Measurements from ENCODE around the gene RNF113B. TPM values are rescaled to one million over a fixed set of nuclear protein-coding genes. Genes with fewer than 3 reads are reported as not detected.

Gene RNF113B
- polyA plus RNA-seq, 4 donors: not detected

- Histone ChIP-seq H3K27me3 (ENCODE audit: control insufficient read depth in 3 of 3, insufficient read depth in 3 of 3, low read length in 3 of 3) (no peaks in the 10 kb centered on the region), H3K27ac (ENCODE audit: low read depth in 1 of 3, low read length in 2 of 3) (no peak overlapping the region), H3K4me1 (ENCODE audit: control insufficient read depth in 3 of 3, insufficient read depth in 2 of 3, low read depth in 1 of 3, low read length in 2 of 3) (no peaks in the 10 kb centered on the region), H3K4me3 (ENCODE audit: low read depth in 1 of 3, low read length in 3 of 3) (no peak overlapping the region), H3K9me3 (ENCODE audit: control insufficient read depth in 2 of 2, insufficient read depth in 1 of 2, low read depth in 1 of 2, low read length in 1 of 2) (no peaks in the 10 kb centered on the region), H3K36me3 (ENCODE audit: control insufficient read depth in 3 of 3, insufficient read depth in 2 of 3, low read depth in 1 of 3, low read length in 3 of 3) (no peaks in the 10 kb centered on the region)
- FAIRE-seq (no peak), DNase-seq (no peak)
- WGBS, 3 donors: 88 to 92% (median 90%) methylated on average over 14 of the region's 14 CpGs
These were observed 11.6 kb upstream of the RNF113B start for GRCh38 chr13:98188544-98189166.

DNA sequence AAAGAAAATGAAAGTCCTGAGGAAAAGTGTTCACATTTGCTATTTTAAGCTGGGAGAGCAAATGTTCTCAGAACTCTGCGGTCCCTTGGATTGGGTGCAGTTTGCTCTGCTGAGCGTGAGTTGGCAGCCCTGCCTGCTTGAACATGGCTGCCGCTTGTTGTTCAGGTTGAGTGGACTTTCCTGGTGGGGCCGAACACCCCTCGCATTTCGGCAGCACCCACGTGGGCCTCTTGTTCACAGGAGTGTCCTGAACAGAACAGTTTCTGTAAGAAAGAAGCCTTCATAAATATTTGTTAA, 10.8 kb upstream of the RNF113B start:
- Histone ChIP-seq H3K27ac (ENCODE audit: low read depth in 1 of 3, low read length in 2 of 3) (no peak overlapping the region), H3K4me1 (ENCODE audit: control insufficient read depth in 3 of 3, insufficient read depth in 2 of 3, low read depth in 1 of 3, low read length in 2 of 3) (no peaks in the 10 kb centered on the region)

GRCh38 chr13:98187155-98187964, 10.3 kb upstream of the RNF113B start:
- WGBS, 3 donors: 55 to 60% (median 56%) methylated on average over 4 of the region's 4 CpGs
- Histone ChIP-seq H3K4me1 (ENCODE audit: control insufficient read depth in 3 of 3, insufficient read depth in 2 of 3, low read depth in 1 of 3, low read length in 2 of 3) (no peaks in the 10 kb centered on the region), H3K27ac (ENCODE audit: low read depth in 1 of 3, low read length in 2 of 3) (no peak overlapping the region), H3K9me3 (ENCODE audit: control insufficient read depth in 2 of 2, insufficient read depth in 1 of 2, low read depth in 1 of 2, low read length in 1 of 2) (no peaks in the 10 kb centered on the region), H3K27me3 (ENCODE audit: control insufficient read depth in 3 of 3, insufficient read depth in 3 of 3, low read length in 3 of 3) (no peaks in the 10 kb centered on the region), H3K36me3 (ENCODE audit: control insufficient read depth in 3 of 3, insufficient read depth in 2 of 3, low read depth in 1 of 3, low read length in 3 of 3) (no peaks in the 10 kb centered on the region), H3K4me3 (ENCODE audit: low read depth in 1 of 3, low read length in 3 of 3) (no peak overlapping the region)
- DNase-seq (no peak), FAIRE-seq (no peak)

More for the DNA sequence above, 10.8 kb upstream of the RNF113B start:
- FAIRE-seq: no peak
- no peaks in the 10 kb centered on the region for H3K9me3 ChIP-seq (ENCODE audit: control insufficient read depth in 2 of 2, insufficient read depth in 1 of 2, low read depth in 1 of 2, low read length in 1 of 2)
- H3K27me3 ChIP-seq (ENCODE audit: control insufficient read depth in 3 of 3, insufficient read depth in 3 of 3, low read length in 3 of 3): no peaks in the 10 kb centered on the region
- H3K4me3 ChIP-seq (ENCODE audit: low read depth in 1 of 3, low read length in 3 of 3): no peak overlapping the region
- no peak for DNase-seq
- no peaks in the 10 kb centered on the region for H3K36me3 ChIP-seq (ENCODE audit: control insufficient read depth in 3 of 3, insufficient read depth in 2 of 3, low read depth in 1 of 3, low read length in 3 of 3)
- WGBS, 3 donors: 89 to 90% (median 89%) methylated on average over 7 of the region's 7 CpGs

- no peak for DNase-seq
- Histone ChIP-seq H3K4me1 (ENCODE audit: control insufficient read depth in 3 of 3, insufficient read depth in 2 of 3, low read depth in 1 of 3, low read length in 2 of 3) (no peaks in the 10 kb centered on the region), H3K4me3 (ENCODE audit: low read depth in 1 of 3, low read length in 3 of 3) (no peak overlapping the region), H3K36me3 (ENCODE audit: control insufficient read depth in 3 of 3, insufficient read depth in 2 of 3, low read depth in 1 of 3, low read length in 3 of 3) (no peaks in the 10 kb centered on the region), H3K27me3 (ENCODE audit: control insufficient read depth in 3 of 3, insufficient read depth in 3 of 3, low read length in 3 of 3) (no peaks in the 10 kb centered on the region), H3K27ac (ENCODE audit: low read depth in 1 of 3, low read length in 2 of 3) (no peak overlapping the region), H3K9me3 (ENCODE audit: control insufficient read depth in 2 of 2, insufficient read depth in 1 of 2, low read depth in 1 of 2, low read length in 1 of 2) (peaks cover 0 to 6% of the 10 kb centered on the region in 2 donors)
- 71 to 97% (median 92%) methylated on average over 1 of the region's 1 CpG for WGBS, 3 donors
- no peak for FAIRE-seq
These were observed 7.7 kb upstream of the RNF113B start for GRCh38 chr13:98184792-98185191.

GRCh38 chr13:98182589-98182988, 5.5 kb upstream of the RNF113B start:
- FAIRE-seq (no peak), DNase-seq (no peak)
- Histone ChIP-seq H3K27me3 (ENCODE audit: control insufficient read depth in 3 of 3, insufficient read depth in 3 of 3, low read length in 3 of 3) (no peaks in the 10 kb centered on the region), H3K36me3 (ENCODE audit: control insufficient read depth in 3 of 3, insufficient read depth in 2 of 3, low read depth in 1 of 3, low read length in 3 of 3) (no peaks in the 10 kb centered on the region), H3K4me3 (ENCODE audit: low read depth in 1 of 3, low read length in 3 of 3) (peak overlapping the region in 1 of 3 donors; percentile 3), H3K4me1 (ENCODE audit: control insufficient read depth in 3 of 3, insufficient read depth in 2 of 3, low read depth in 1 of 3, low read length in 2 of 3) (no peaks in the 10 kb centered on the region), H3K27ac (ENCODE audit: low read depth in 1 of 3, low read length in 2 of 3) (no peak overlapping the region), H3K9me3 (ENCODE audit: control insufficient read depth in 2 of 2, insufficient read depth in 1 of 2, low read depth in 1 of 2, low read length in 1 of 2) (peaks cover 0 to 7% of the 10 kb centered on the region in 2 donors)
- WGBS, 3 donors: 64 to 84% (median 73%) methylated on average over 3 of the region's 3 CpGs

GRCh38 chr13:98182153-98182552, 5.1 kb upstream of the RNF113B start:
- peaks cover 0 to 1% (median 0%) of the 10 kb centered on the region in 3 donors for H3K36me3 ChIP-seq (ENCODE audit: control insufficient read depth in 3 of 3, insufficient read depth in 2 of 3, low read depth in 1 of 3, low read length in 3 of 3)
- H3K27me3 ChIP-seq (ENCODE audit: control insufficient read depth in 3 of 3, insufficient read depth in 3 of 3, low read length in 3 of 3): no peaks in the 10 kb centered on the region
- H3K4me3 ChIP-seq (ENCODE audit: low read depth in 1 of 3, low read length in 3 of 3): no peak overlapping the region
- H3K9me3 ChIP-seq (ENCODE audit: control insufficient read depth in 2 of 2, insufficient read depth in 1 of 2, low read depth in 1 of 2, low read length in 1 of 2): peaks cover 0 to 7% of the 10 kb centered on the region in 2 donors
- FAIRE-seq: no peak
- 84 to 93% (median 88%) methylated on average over 4 of the region's 4 CpGs for WGBS, 3 donors
- no peak overlapping the region for H3K27ac ChIP-seq (ENCODE audit: low read depth in 1 of 3, low read length in 2 of 3)
- no peak for DNase-seq
- no peaks in the 10 kb centered on the region for H3K4me1 ChIP-seq (ENCODE audit: control insufficient read depth in 3 of 3, insufficient read depth in 2 of 3, low read depth in 1 of 3, low read length in 2 of 3)

GRCh38 chr13:98181111-98181815, 4.2 kb upstream of the RNF113B start:
- H3K36me3 ChIP-seq (ENCODE audit: control insufficient read depth in 3 of 3, insufficient read depth in 2 of 3, low read depth in 1 of 3, low read length in 3 of 3): peaks cover 0 to 10% (median 0%) of the 10 kb centered on the region in 3 donors
- WGBS, 3 donors: 89 to 90% (median 90%) methylated on average over 7 of the region's 7 CpGs
- FAIRE-seq: no peak
- H3K27ac ChIP-seq (ENCODE audit: low read depth in 1 of 3, low read length in 2 of 3): no peak overlapping the region
- no peaks in the 10 kb centered on the region for H3K4me1 ChIP-seq (ENCODE audit: control insufficient read depth in 3 of 3, insufficient read depth in 2 of 3, low read depth in 1 of 3, low read length in 2 of 3)
- H3K4me3 ChIP-seq (ENCODE audit: low read depth in 1 of 3, low read length in 3 of 3): no peak overlapping the region
- no peak for DNase-seq
- H3K27me3 ChIP-seq (ENCODE audit: control insufficient read depth in 3 of 3, insufficient read depth in 3 of 3, low read length in 3 of 3): no peaks in the 10 kb centered on the region
- peaks cover 0 to 7% of the 10 kb centered on the region in 2 donors for H3K9me3 ChIP-seq (ENCODE audit: control insufficient read depth in 2 of 2, insufficient read depth in 1 of 2, low read depth in 1 of 2, low read length in 1 of 2)

DNA sequence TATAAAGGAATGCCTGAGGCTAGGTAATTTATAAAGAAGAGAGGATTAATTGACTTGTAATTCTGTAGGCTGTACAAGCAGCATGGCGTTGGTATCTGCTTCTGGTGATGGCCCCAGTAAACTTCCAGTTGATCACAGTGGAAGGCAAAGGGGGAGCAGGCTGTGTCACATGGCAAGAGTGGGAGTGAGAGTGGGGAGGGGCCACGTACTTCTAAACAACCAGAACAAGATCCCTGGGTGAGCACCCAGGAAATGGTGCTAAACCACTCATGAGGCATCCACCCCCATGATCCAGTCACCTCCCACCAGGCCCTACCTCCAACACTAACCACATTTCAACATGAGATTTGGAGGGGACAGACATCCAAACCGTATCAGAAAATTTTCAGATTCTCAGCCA, 3.0 kb upstream of the RNF113B start:
- Histone ChIP-seq H3K27ac (ENCODE audit: low read depth in 1 of 3, low read length in 2 of 3) (no peak overlapping the region), H3K27me3 (ENCODE audit: control insufficient read depth in 3 of 3, insufficient read depth in 3 of 3, low read length in 3 of 3) (no peaks in the 10 kb centered on the region), H3K4me1 (ENCODE audit: control insufficient read depth in 3 of 3, insufficient read depth in 2 of 3, low read depth in 1 of 3, low read length in 2 of 3) (no peaks in the 10 kb centered on the region), H3K36me3 (ENCODE audit: control insufficient read depth in 3 of 3, insufficient read depth in 2 of 3, low read depth in 1 of 3, low read length in 3 of 3) (peaks cover 0 to 11% (median 0%) of the 10 kb centered on the region in 3 donors), H3K9me3 (ENCODE audit: control insufficient read depth in 2 of 2, insufficient read depth in 1 of 2, low read depth in 1 of 2, low read length in 1 of 2) (peaks cover 0 to 7% of the 10 kb centered on the region in 2 donors), H3K4me3 (ENCODE audit: low read depth in 1 of 3, low read length in 3 of 3) (no peak overlapping the region)
- WGBS, 3 donors: 66 to 88% (median 77%) methylated on average over 3 of the region's 3 CpGs
- no peak for FAIRE-seq
- no peak for DNase-seq

Data from small intestine (tissue), 7 donors.